ENCODE measurements around the gene EVI5.

DNA sequence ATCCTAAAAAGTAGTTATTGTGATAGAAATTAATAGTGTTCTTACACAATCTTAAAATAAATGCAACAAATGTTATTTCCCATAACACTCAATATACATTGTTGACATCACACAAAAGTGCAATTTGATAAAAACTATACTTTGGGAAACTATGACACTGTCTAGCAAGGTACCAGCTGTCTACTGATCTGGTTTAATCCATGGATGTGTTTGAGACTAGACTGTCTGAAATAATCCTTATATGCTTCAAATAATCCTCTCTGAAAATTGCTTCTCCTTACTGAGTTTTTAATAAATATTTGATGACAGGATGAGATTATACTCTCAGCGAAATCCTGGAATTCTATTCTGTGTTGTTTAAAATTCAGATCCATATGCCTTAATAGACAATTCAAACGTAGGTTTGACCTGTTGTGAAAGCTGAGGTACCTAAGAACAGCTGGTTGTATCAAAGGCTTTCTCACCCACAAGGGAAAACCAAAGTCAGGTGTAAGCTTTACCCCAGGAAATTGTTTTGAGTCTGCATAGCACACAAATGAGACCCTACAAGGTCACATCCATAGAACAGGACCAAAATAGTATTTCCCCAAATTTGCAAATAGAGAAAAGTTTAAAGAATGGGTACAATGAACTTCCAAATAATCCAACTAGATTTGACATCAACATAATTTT, 289.4 kb downstream of the EVI5 start:
- no peak for TF ChIP-seq EZH2 (IDR thresholded peaks at IDR 0.05; ENCODE audit: borderline replicate concordance, low read length)
- TF ChIP-seq, protein P1, sequence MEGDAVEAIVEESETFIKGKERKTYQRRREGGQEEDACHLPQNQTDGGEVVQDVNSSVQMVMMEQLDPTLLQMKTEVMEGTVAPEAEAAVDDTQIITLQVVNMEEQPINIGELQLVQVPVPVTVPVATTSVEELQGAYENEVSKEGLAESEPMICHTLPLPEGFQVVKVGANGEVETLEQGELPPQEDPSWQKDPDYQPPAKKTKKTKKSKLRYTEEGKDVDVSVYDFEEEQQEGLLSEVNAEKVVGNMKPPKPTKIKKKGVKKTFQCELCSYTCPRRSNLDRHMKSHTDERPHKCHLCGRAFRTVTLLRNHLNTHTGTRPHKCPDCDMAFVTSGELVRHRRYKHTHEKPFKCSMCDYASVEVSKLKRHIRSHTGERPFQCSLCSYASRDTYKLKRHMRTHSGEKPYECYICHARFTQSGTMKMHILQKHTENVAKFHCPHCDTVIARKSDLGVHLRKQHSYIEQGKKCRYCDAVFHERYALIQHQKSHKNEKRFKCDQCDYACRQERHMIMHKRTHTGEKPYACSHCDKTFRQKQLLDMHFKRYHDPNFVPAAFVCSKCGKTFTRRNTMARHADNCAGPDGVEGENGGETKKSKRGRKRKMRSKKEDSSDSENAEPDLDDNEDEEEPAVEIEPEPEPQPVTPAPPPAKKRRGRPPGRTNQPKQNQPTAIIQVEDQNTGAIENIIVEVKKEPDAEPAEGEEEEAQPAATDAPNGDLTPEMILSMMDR (conservative IDR thresholded peaks at IDR 0.05 in 1 of 2, IDR thresholded peaks at IDR 0.05 in 1 of 2; ENCODE audit: extremely low read depth in 1 of 2, insufficient read depth in 1 of 2, low read depth in 1 of 2, low read length in 2 of 2): no peak
